ENCODE data around the gene PLEKHM3.

PLEKHM3 gene

GRCh38 chr2:207784898-207785297, 240.4 kb downstream of the PLEKHM3 start:
- no peak for DNase-seq (ENCODE audit: low spot score)

DNA sequence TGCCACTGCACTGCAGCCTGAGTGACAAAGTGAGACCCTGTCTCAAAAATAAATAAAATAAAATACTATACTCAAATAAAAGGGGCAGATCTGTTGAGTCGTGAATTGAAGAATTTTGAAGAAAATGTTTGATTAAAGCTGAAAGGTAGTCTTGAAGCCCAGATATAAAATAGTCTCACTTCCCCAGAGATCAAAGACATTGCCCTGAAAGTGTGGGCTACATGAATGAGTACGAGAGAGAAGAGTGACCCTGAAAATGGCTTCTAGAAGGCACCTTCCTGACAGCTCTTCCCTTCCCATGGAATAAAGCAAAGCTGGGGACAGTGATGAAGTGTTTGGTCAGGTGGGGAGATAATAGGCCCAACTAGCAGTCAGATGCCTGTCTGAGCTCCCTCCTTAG, 241.8 kb downstream of the PLEKHM3 start:
- no peak for DNase-seq (ENCODE audit: low spot score)

GRCh38 chr2:207782238-207783030, 242.9 kb downstream of the PLEKHM3 start:
- no peak for DNase-seq (ENCODE audit: low spot score)

GRCh38 chr2:207779523-207779922, 245.8 kb downstream of the PLEKHM3 start:
- DNase-seq (ENCODE audit: low spot score), result no peak

GRCh38 chr2:207778298-207778882, 246.9 kb downstream of the PLEKHM3 start:
- DNase-seq (ENCODE audit: low spot score), result no peak

DNA sequence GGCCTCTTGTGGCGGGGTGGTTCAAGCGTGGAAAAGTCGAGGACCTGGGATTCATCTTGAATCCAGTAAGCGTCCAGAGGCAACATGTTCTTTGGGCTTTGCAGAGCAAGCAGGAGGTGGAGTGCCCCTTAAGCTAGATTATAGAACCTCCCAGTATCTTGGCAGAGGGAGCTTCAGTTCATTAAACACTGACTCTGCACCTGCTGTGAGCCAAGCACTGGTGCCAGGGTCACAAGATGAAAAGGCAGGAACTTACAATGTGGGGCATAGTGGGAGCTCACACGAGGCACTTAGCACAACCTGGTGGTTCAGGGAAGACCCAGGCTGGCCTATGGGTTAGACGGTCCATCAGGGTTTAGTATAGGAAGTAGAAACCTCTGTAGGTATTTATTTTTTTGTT, 248.2 kb downstream of the PLEKHM3 start:
- DNase-seq (ENCODE audit: low spot score), result no peak

- DNase-seq (ENCODE audit: low spot score), result no peak
Observed at GRCh38 chr2:207775473-207775872, 249.9 kb downstream of the PLEKHM3 start.

DNA sequence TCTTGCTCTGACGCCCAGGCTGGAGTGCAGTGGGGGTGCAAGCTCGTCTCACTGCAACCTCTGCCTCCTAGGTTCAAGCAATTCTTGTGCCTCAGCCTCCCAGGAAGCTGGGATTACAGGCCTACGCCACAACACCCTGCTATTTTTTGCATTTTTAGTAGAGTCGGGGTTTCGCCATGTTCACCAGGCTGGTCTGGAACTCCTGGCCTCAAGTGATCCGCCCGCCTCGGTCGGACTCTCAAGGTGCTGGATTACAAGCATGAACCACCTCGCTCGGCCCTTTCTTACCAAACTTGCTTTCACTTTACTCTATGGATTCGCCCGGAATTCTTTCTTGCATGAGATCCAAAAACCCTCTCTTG, 252.5 kb downstream of the PLEKHM3 start:
- DNase-seq (ENCODE audit: low spot score), result no peak

- peak; percentile 37 for DNase-seq (ENCODE audit: low spot score)
Observed at GRCh38 chr2:207772081-207772843, 253.1 kb downstream of the PLEKHM3 start.

DNA sequence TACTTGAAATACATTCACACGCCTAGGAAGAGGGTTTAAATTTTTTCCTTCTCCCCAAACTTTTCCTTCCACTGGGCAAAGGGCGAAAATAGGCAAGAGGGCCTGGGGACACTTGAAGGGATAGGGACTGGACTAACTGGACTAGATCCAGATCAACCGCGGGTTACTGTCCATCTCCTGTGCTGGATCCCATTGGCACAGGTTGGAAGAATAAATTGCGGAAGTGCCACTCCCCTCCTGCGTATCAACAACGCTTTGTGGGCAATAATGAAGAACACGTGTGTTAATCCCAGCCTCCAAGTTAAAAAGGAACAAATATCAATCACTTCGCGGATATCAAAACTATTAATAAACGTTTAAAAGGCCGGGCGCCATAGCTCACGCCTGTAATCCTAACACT, 253.9 kb downstream of the PLEKHM3 start:
- no peak for DNase-seq (ENCODE audit: low spot score)

Data from CD4-positive, alpha-beta T cell treated with Interleukin-15 for 4 hours (primary cell).